Neural cell (in vitro differentiated cells): Measurements from ENCODE around the gene DAP.

Experiments used
- CTCF ChIP-seq: fragments of 450-650 bp; IDR thresholded peaks from 2 replicates; pipeline ENCODE4 v1.5.1; 2014; ENCODE audit warnings: antibody characterized with exemption, mild to moderate bottlenecking, moderate library complexity; ENCODE audit not compliant: poor library complexity, severe bottlenecking
- EZH2 ChIP-seq: fragments of 200-600, 300-800 bp; shearing (Covaris generic), sonication (generic); IDR thresholded peaks from 2 replicates; pipeline ENCODE4 v1.6.1; 2014; ENCODE audit warnings: antibody characterized with exemption, low read length, borderline replicate concordance, mild to moderate bottlenecking; ENCODE audit not compliant: insufficient read depth, poor library complexity, severe bottlenecking
- POLR2AphosphoS5 ChIP-seq: IDR thresholded peaks from 2 replicates; pipeline ENCODE4 v1.6.1; 2012
- REST ChIP-seq: IDR thresholded peaks from 2 replicates; pipeline ENCODE4 v1.6.1; 2012; ENCODE audit warnings: borderline replicate concordance
- TAF1 ChIP-seq: IDR thresholded peaks from 2 replicates; pipeline ENCODE4 v1.6.1; 2012; ENCODE audit warnings: low read depth

- TF ChIP-seq REST = no peak
- TF ChIP-seq CTCF = no peak
- no peak for TF ChIP-seq EZH2
- TF ChIP-seq POLR2AphosphoS5 = no peak
- TF ChIP-seq TAF1 = no peak
Measured at GRCh38 chr5:10688651-10689171, 72.3 kb downstream of the DAP start.
